ENCODE measurements around the gene RPH3AL. TPM values are rescaled to one million over a fixed set of nuclear protein-coding genes. Genes with fewer than 3 reads are reported as not detected.

Gene RPH3AL
- total RNA-seq, 2 experiments from 2014 or later: 2.1 to 2.7 TPM

GRCh38 chr17:185445-186138 lies 167.0 kb downstream of the RPH3AL start:
- peaks cover 22% of the 10 kb centered on the region for H3K27me3 Mint-ChIP-seq
- no peak overlapping the region for H3K27ac Mint-ChIP-seq
- POLR2A ChIA-PET: no interaction called here
- no peak for ATAC-seq (ENCODE audit: low read depth)
- H3K4me1 Mint-ChIP-seq: peaks cover 7% of the 10 kb centered on the region
- DNase-seq: no peak
- no peaks in the 10 kb centered on the region for H3K36me3 Mint-ChIP-seq
- H3K9me3 Mint-ChIP-seq: no peaks in the 10 kb centered on the region
- peak overlapping the region; percentile 26 for H3K4me3 Mint-ChIP-seq

GRCh38 chr17:183021-183420 lies 169.6 kb downstream of the RPH3AL start:
- no peak for ATAC-seq (ENCODE audit: low read depth)
- POLR2A ChIA-PET: no interaction called here
- no peak overlapping the region for H3K4me3 Mint-ChIP-seq
- peaks cover 30% of the 10 kb centered on the region for H3K27me3 Mint-ChIP-seq
- H3K4me1 Mint-ChIP-seq: peaks cover 7% of the 10 kb centered on the region
- H3K36me3 Mint-ChIP-seq: no peaks in the 10 kb centered on the region
- no peak overlapping the region for H3K27ac Mint-ChIP-seq
- DNase-seq: no peak
- H3K9me3 Mint-ChIP-seq: no peaks in the 10 kb centered on the region

- DNase-seq: no peak
- ATAC-seq (ENCODE audit: low read depth): no peak
- Mint-ChIP-seq H3K36me3 (no peaks in the 10 kb centered on the region), H3K4me3 (peak overlapping the region; percentile 44), H3K9me3 (no peaks in the 10 kb centered on the region), H3K4me1 (peaks cover 7% of the 10 kb centered on the region), H3K27ac (no peak overlapping the region), H3K27me3 (peaks cover 32% of the 10 kb centered on the region)
- POLR2A ChIA-PET: no interaction called here
Observed at GRCh38 chr17:182050-182751, 170.4 kb downstream of the RPH3AL start.

- DNase-seq (peak; percentile 41), ATAC-seq (ENCODE audit: low read depth) (peak; percentile 60)
- Mint-ChIP-seq H3K9me3 (no peaks in the 10 kb centered on the region), H3K4me1 (peaks cover 7% of the 10 kb centered on the region), H3K27ac (no peak within 1 kb of the TSS), H3K27me3 (peaks cover 35% of the 10 kb centered on the region), H3K4me3 (peak within 1 kb of the TSS; percentile 44), H3K36me3 (no peaks in the 10 kb centered on the region)
- POLR2A ChIA-PET: no interaction called here
Observed at GRCh38 chr17:181245-182049, 171.2 kb downstream of the RPH3AL start, which contains the start of gene DOC2B. Gene DOC2B, minus strand, starts transcription at chr17:181650. Its CDS starts 171 bp downstream, at chr17:181479.

GRCh38 chr17:180381-181244 lies 172.0 kb downstream of the RPH3AL start:
- peak; percentile 45 for DNase-seq
- peaks cover under 1% of the 10 kb centered on the region for H3K4me1 Mint-ChIP-seq
- no peaks in the 10 kb centered on the region for H3K36me3 Mint-ChIP-seq
- H3K9me3 Mint-ChIP-seq: no peaks in the 10 kb centered on the region
- POLR2A ChIA-PET: no interaction called here
- peaks cover 35% of the 10 kb centered on the region for H3K27me3 Mint-ChIP-seq
- ATAC-seq (ENCODE audit: low read depth): no peak
- H3K4me3 Mint-ChIP-seq: no peak overlapping the region
- H3K27ac Mint-ChIP-seq: no peak overlapping the region

- no peak for ATAC-seq (ENCODE audit: low read depth)
- H3K27me3 Mint-ChIP-seq: peaks cover 35% of the 10 kb centered on the region
- no peaks in the 10 kb centered on the region for H3K4me1 Mint-ChIP-seq
- H3K27ac Mint-ChIP-seq: no peak overlapping the region
- no peak overlapping the region for H3K4me3 Mint-ChIP-seq
- H3K36me3 Mint-ChIP-seq: no peaks in the 10 kb centered on the region
- H3K9me3 Mint-ChIP-seq: no peaks in the 10 kb centered on the region
- DNase-seq: no peak
- POLR2A ChIA-PET: no interaction called here
Observed at GRCh38 chr17:179781-180380, 172.7 kb downstream of the RPH3AL start.

GRCh38 chr17:179066-179432 lies 173.6 kb downstream of the RPH3AL start:
- H3K4me3 Mint-ChIP-seq: no peak overlapping the region
- POLR2A ChIA-PET: no interaction called here
- peaks cover 35% of the 10 kb centered on the region for H3K27me3 Mint-ChIP-seq
- no peaks in the 10 kb centered on the region for H3K9me3 Mint-ChIP-seq
- ATAC-seq (ENCODE audit: low read depth) (no peak), DNase-seq (no peak)
- H3K4me1 Mint-ChIP-seq: no peaks in the 10 kb centered on the region
- no peak overlapping the region for H3K27ac Mint-ChIP-seq
- H3K36me3 Mint-ChIP-seq: no peaks in the 10 kb centered on the region

- ATAC-seq (ENCODE audit: low read depth) (no peak), DNase-seq (no peak)
- Mint-ChIP-seq H3K27ac (no peak overlapping the region), H3K9me3 (no peaks in the 10 kb centered on the region), H3K4me3 (no peak overlapping the region), H3K36me3 (no peaks in the 10 kb centered on the region), H3K27me3 (peaks cover 35% of the 10 kb centered on the region), H3K4me1 (no peaks in the 10 kb centered on the region)
- POLR2A ChIA-PET: no interaction called here
Observed at GRCh38 chr17:178292-179065, 174.1 kb downstream of the RPH3AL start.

GRCh38 chr17:177762-178161 lies 174.8 kb downstream of the RPH3AL start:
- no peak for DNase-seq
- Mint-ChIP-seq H3K9me3 (no peaks in the 10 kb centered on the region), H3K27ac (no peak overlapping the region), H3K4me3 (no peak overlapping the region), H3K27me3 (peaks cover 29% of the 10 kb centered on the region), H3K4me1 (no peaks in the 10 kb centered on the region), H3K36me3 (no peaks in the 10 kb centered on the region)
- no peak for ATAC-seq (ENCODE audit: low read depth)
- POLR2A ChIA-PET: no interaction called here

- H3K4me3 Mint-ChIP-seq: no peak overlapping the region
- peaks cover 23% of the 10 kb centered on the region for H3K27me3 Mint-ChIP-seq
- POLR2A ChIA-PET: interaction anchor here (0.7 kb wide), 1 partner anchor 682 kb away, joined by 7 read pairs; no protein-coding TSS in a partner anchor
- H3K27ac Mint-ChIP-seq: no peak overlapping the region
- DNase-seq (no peak), ATAC-seq (ENCODE audit: low read depth) (no peak)
- H3K4me1 Mint-ChIP-seq: no peaks in the 10 kb centered on the region
- no peaks in the 10 kb centered on the region for H3K36me3 Mint-ChIP-seq
- H3K9me3 Mint-ChIP-seq: no peaks in the 10 kb centered on the region
Observed at GRCh38 chr17:177155-177554, 175.5 kb downstream of the RPH3AL start.

GRCh38 chr17:173166-173911 lies 179.3 kb downstream of the RPH3AL start:
- H3K27ac Mint-ChIP-seq: no peak overlapping the region

GRCh38 chr17:172401-172800 lies 180.2 kb downstream of the RPH3AL start:
- H3K36me3 Mint-ChIP-seq: no peaks in the 10 kb centered on the region
- H3K27me3 Mint-ChIP-seq: peaks cover 4% of the 10 kb centered on the region
- H3K9me3 Mint-ChIP-seq: no peaks in the 10 kb centered on the region
- DNase-seq: no peak
- no peak overlapping the region for H3K27ac Mint-ChIP-seq
- ATAC-seq (ENCODE audit: low read depth): no peak
- no peak overlapping the region for H3K4me3 Mint-ChIP-seq
- peaks cover 2% of the 10 kb centered on the region for H3K4me1 Mint-ChIP-seq
- POLR2A ChIA-PET: no interaction called here

More at GRCh38 chr17:173166-173911, 179.3 kb downstream of the RPH3AL start:
- Mint-ChIP-seq H3K4me3 (no peak overlapping the region), H3K36me3 (no peaks in the 10 kb centered on the region), H3K9me3 (no peaks in the 10 kb centered on the region), H3K4me1 (peaks cover 2% of the 10 kb centered on the region), H3K27me3 (peaks cover 8% of the 10 kb centered on the region)
- ATAC-seq (ENCODE audit: low read depth) (no peak), DNase-seq (no peak)
- POLR2A ChIA-PET: no interaction called here

Data from activated naive CD8-positive, alpha-beta T cell treated with anti-CD3 and anti-CD28 coated beads, Interleukin-2, amount 10 ng/mL, durations not matched to agents 7 days and 5 days (primary cell).